ENCODE results near the gene PPP2R5D. TPM values are rescaled to one million over a fixed set of nuclear protein-coding genes. Genes with fewer than 3 reads are reported as not detected.

Gene PPP2R5D
- total RNA-seq, 2 donors from 2014 or later: 57.5 to 59.1 TPM

GRCh38 chr6:43021270-43022047 lies 37.1 kb downstream of the PPP2R5D start, which contains the start of gene RRP36:
Gene RRP36 (plus strand): TSS chr6:43021623. CDS start chr6:43021655, 32 bp downstream.
- TF ChIP-seq CTCF (conservative IDR thresholded peaks at IDR 0.05): no peak
- peaks cover 70% of the 10 kb centered on the region for H3K36me3 ChIP-seq (ENCODE audit: control insufficient read depth, insufficient read depth, low read length)
- 2 to 4% methylated on average over 31 to 56 of the region's 56 CpGs for WGBS, 2 experiments (ENCODE audit: insufficient coverage in 1 of 2, insufficient read length in 1 of 2)

GRCh38 chr6:43024436-43024835 lies 40.1 kb downstream of the PPP2R5D start:
- H3K4me1 Mint-ChIP-seq: peaks cover 9% of the 10 kb centered on the region
- no peaks in the 10 kb centered on the region for H3K27me3 Mint-ChIP-seq (ENCODE audit: insufficient read depth)
- H3K9me3 ChIP-seq (ENCODE audit: control insufficient read depth, low read length): no peaks in the 10 kb centered on the region
- H3K27me3 ChIP-seq (ENCODE audit: control insufficient read depth, insufficient read depth, low read length, poor library complexity, severe bottlenecking): no peaks in the 10 kb centered on the region
- no peak for TF ChIP-seq CTCF (conservative IDR thresholded peaks at IDR 0.05)
- no peak overlapping the region for H3K9ac ChIP-seq (ENCODE audit: extremely low read depth, low read length, poor library complexity, severe bottlenecking)
- H3K27ac ChIP-seq (ENCODE audit: low read depth, low read length): no peak overlapping the region
- peaks cover 72% of the 10 kb centered on the region for H3K36me3 ChIP-seq (ENCODE audit: control insufficient read depth, insufficient read depth, low read length)
- DNase-seq: no peak
- H3K4me3 Mint-ChIP-seq: peak overlapping the region; percentile 1
- peaks cover 8% of the 10 kb centered on the region for H3K4me1 ChIP-seq (ENCODE audit: control insufficient read depth, insufficient read depth, low read length)
- H3K4me3 ChIP-seq (ENCODE audit: low read length): no peak overlapping the region
- peaks cover 51% of the 10 kb centered on the region for H3K36me3 Mint-ChIP-seq (ENCODE audit: low read depth)
- no peaks in the 10 kb centered on the region for H3K9me3 Mint-ChIP-seq
- WGBS, 2 experiments (ENCODE audit: insufficient coverage in 1 of 2, insufficient read length in 1 of 2): 88 to 97% methylated on average over 2 of the region's 2 CpGs
- peak overlapping the region; percentile 5 for H3K27ac Mint-ChIP-seq

More at GRCh38 chr6:43021270-43022047, 37.1 kb downstream of the PPP2R5D start, which contains the start of gene RRP36:
- Mint-ChIP-seq H3K27ac (peak within 1 kb of the TSS; percentile 99), H3K9me3 (no peaks in the 10 kb centered on the region), H3K4me1 (peaks cover 10% of the 10 kb centered on the region), H3K27me3 (ENCODE audit: insufficient read depth) (no peaks in the 10 kb centered on the region), H3K4me3 (peak within 1 kb of the TSS; percentile 98), H3K36me3 (ENCODE audit: low read depth) (peaks cover 45% of the 10 kb centered on the region)
- H3K4me3 ChIP-seq (ENCODE audit: low read length): peak within 1 kb of the TSS; percentile 98
- peaks cover 8% of the 10 kb centered on the region for H3K4me1 ChIP-seq (ENCODE audit: control insufficient read depth, insufficient read depth, low read length)
- peak within 1 kb of the TSS; percentile 72 for H3K27ac ChIP-seq (ENCODE audit: low read depth, low read length)
- peak; percentile 93 for DNase-seq
- no peaks in the 10 kb centered on the region for H3K9me3 ChIP-seq (ENCODE audit: control insufficient read depth, low read length)
- peak within 1 kb of the TSS; percentile 92 for H3K9ac ChIP-seq (ENCODE audit: extremely low read depth, low read length, poor library complexity, severe bottlenecking)
- H3K27me3 ChIP-seq (ENCODE audit: control insufficient read depth, insufficient read depth, low read length, poor library complexity, severe bottlenecking): no peaks in the 10 kb centered on the region

- Histone ChIP-seq H3K27ac (ENCODE audit: low read depth, low read length) (no peak overlapping the region), H3K4me3 (ENCODE audit: low read length) (no peak overlapping the region), H3K9me3 (ENCODE audit: control insufficient read depth, low read length) (no peaks in the 10 kb centered on the region), H3K9ac (ENCODE audit: extremely low read depth, low read length, poor library complexity, severe bottlenecking) (no peak overlapping the region), H3K27me3 (ENCODE audit: control insufficient read depth, insufficient read depth, low read length, poor library complexity, severe bottlenecking) (no peaks in the 10 kb centered on the region), H3K4me1 (ENCODE audit: control insufficient read depth, insufficient read depth, low read length) (peaks cover under 1% of the 10 kb centered on the region), H3K36me3 (ENCODE audit: control insufficient read depth, insufficient read depth, low read length) (peaks cover 68% of the 10 kb centered on the region)
- Mint-ChIP-seq H3K27ac (no peak overlapping the region), H3K27me3 (ENCODE audit: insufficient read depth) (no peaks in the 10 kb centered on the region), H3K4me3 (no peak overlapping the region), H3K36me3 (ENCODE audit: low read depth) (peaks cover 64% of the 10 kb centered on the region), H3K9me3 (no peaks in the 10 kb centered on the region), H3K4me1 (no peaks in the 10 kb centered on the region)
- WGBS, 2 experiments (ENCODE audit: insufficient coverage in 1 of 2, insufficient read length in 1 of 2): 86 to 96% methylated on average over 4 to 5 of the region's 5 CpGs
- no peak for TF ChIP-seq CTCF (conservative IDR thresholded peaks at IDR 0.05)
- no peak for DNase-seq
These were observed 42.0 kb downstream of the PPP2R5D start for GRCh38 chr6:43026365-43026764.

Data from endodermal cell (in vitro differentiated cells).